ENCODE results near the gene ARL4C.

The ARL4C gene, protein sequence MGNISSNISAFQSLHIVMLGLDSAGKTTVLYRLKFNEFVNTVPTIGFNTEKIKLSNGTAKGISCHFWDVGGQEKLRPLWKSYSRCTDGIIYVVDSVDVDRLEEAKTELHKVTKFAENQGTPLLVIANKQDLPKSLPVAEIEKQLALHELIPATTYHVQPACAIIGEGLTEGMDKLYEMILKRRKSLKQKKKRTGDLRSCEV

DNA sequence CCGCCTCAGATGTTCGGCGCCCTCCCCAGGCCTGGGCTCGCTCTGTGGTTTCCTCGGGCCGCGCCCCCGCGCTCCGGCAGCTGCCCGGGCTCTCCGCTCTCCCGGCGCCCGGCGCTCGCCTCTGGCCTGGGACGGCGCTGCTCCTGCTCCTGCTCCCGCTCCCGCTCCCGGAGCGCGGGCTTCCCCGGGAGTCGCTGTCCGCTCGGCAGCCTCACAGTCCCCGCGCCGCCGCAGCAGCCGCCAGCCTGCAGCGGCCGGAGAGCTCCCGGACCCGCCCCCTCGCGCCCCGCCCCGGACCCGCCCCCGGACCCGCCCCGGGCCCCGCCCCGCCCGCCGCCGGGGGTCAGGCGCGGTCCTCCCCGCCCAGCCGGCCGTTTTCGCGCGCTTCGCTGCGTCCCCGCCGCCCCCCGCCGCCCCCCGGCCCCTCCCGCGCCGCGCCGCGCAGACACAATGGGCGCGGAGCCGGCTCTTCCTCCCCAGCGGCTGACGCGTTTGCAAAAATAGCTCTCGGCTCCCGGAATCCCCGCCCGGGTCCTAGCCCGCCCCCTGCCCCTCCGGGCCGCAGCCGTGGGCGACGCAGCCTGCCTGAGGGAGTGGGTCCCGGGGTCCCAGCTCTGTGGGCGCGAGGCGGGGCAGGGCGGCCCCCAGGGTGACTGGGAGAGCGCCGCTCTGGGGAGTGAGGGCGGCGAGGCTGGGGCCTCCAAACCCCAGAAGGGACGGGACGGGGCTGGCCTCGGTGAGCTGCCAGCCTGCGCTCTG lies at the start of gene ARL4C:
Gene ARL4C, minus strand, starts transcription at position 247 of the 759 bp plus-strand sequence. CDS start 495 bp downstream, outside the sequence.
- peak; percentile 49 for DNase-seq (ENCODE audit: low spot score)

DNA sequence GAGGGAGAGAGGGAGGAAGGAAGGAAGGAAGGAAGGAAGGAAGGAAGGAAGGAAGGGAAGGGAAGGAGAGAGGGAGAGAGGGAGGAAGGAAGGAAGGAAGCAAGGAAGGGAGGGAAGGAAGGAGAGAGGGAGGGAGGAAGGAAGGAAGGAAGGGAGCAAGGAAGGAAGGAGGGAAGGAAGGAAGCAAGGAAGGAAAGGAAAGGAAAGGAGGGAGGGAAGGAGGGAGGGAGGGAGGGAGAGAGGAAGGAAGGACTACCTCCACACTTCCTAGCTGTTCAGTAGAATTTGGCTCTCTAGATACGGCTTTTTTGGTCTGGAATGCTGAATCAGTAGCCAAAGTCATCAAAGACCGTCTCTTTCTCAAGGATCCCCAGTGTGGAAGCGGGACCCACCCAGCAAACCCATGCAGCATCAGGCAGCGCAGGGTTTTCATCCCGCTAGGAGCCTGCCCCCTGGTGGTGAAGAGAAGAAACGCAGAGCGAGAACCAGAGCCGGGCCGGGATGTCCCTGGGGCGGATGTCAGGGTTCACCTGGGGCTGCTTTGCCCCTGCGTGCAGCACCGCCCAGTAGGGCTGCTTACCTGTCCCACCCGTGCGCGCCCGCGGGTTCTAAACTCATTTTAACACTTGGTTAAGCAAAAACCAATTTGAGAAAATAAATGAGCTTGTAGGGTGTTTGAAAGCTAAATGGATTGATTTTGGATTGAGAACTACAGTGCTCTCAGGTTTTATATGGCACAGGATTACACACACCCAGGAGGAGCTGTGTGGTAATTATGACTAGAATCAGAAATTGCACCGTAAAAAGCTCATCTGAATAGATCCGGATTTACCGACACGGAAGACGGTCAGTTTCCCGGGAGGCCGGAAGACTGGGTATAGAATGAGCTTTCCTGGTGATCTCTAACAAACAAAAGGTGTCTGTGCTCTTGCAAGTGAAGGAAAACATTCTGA lies 48.1 kb upstream of the ARL4C start:
- DNase-seq (ENCODE audit: low spot score): peak; percentile 36

DNA sequence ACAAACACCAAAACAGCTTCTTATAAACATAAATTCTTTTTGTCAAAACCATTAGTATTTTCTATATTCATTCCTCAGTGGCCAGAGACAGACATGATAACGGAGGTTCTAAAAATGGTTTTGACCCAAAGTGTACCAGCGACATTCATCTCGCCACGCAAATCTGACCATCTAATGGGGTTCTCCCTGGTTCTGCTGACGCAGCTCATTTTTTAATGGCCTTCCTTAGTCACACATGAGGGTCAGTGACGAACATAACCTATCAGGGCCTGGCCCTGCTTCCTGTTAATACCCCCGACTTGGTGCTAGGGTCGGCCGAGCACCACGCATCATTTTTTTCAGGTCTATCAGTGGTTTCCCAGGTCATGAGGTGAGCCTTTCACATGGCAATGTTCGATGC lies 45.9 kb upstream of the ARL4C start:
- DNase-seq (ENCODE audit: low spot score): no peak

DNA sequence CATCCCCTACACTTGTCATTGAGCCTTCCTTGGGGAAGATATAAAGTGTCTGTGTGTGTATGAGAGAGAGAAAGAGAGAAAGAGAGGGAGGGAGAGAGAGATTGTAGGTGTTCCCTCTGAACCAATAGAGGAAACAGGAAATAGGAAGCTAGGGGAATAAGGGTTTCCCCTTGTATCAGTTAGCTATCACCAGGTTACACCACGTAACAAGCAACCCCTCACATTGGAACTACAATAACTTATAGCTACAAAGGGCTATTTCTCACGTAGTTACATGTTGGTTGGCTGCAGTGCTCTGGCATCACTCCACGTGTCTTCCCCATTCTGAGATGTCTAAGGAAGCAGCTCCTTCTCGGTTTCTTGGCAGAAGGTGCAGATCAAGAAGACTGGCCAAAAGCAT lies 41.0 kb upstream of the ARL4C start:
- no peak for DNase-seq (ENCODE audit: low spot score)

DNA sequence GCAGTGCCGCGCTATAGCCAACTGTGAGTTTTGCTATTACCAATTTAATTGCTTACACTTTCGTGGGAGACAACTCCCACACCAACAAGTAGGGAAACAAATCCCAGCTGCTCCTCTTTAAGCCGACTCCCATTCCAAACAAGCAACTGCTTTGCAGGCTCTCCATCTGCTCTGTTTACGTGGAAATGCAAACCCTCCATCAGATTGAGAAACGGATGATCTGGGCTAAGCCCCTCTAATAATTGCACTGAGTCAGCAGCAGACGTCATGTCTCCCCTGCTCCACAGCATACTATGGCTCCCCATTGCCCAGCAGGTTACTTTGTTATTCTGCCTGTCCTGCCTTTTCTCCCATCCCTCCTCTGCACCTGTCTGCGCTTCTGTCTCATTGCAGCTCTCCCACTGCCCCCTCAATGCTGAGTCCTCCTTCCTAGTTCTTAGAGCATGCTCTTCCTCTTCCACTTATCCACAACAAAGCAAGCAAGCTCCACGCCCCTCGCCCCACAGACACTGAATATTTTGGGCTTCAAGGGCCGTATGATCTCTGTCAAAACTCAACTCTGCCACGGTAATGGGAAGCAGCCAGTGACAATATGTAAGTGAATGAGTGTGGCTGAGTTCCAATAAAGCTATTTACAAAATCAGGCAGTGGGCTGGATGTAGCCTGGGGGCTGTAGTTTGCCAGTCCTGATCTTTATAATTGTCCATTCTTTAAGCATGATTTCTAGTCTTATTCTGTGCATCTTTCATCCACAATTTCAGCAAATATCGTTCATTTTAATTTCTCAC lies 39.5 kb upstream of the ARL4C start:
- DNase-seq (ENCODE audit: low spot score): no peak

DNA sequence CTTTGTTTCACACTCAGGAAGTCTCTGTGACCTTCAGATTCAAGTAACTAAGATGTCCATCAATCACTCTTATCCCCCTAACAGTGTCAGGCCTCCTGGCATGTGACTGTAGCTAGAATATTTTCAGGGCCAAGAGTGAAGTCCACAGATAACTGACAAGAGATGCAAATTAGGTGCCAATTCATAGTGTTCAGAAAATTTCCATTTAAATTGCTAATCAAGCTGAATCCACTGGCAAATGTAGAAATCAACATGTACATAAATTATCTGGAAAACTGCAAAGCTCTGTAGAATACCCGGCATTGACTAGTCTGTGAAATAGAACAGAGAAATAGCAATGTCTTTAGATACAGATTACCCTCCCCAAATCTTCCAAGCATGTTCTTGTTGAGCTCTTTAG lies 38.6 kb upstream of the ARL4C start:
- no peak for DNase-seq (ENCODE audit: low spot score)

DNA sequence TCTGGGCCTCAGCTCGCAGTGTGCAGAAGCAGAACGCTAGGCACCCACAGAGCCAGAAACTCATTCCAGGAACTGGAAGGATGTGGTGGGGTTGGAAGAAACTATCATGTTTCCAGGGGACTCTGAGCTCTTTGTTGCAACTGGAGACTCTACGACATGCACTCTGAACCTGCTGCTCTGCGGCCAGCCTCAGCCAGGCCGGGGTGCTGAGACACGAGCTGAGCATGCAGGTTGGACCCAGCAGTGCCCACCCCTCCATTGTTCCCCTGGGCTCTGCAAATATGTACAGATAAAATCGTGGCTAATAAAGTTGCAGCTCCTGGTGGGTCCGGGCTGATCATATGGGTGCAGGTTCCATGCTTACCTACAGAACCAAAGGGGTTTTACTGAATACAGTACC lies 37.6 kb upstream of the ARL4C start:
- DNase-seq (ENCODE audit: low spot score): no peak

DNA sequence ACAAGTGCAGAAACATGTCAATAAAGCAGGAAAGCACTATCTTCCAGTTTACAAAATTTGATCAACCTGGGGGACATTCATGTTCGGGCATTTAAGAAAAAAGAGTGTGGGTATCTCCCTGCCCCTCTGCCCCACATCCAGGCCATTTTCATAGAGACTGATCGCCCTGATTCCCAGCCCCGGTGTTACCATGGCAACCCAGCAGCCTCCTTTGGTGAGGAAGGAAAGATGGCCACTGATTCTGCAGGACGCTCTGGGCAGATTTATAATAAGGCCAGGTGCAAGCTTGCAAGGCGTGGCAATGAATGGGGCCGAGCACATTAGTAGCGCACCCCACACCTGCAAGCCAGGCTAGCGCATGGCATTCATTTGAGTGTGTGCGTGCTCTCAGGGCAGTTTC lies 36.7 kb upstream of the ARL4C start:
- DNase-seq (ENCODE audit: low spot score): no peak

DNA sequence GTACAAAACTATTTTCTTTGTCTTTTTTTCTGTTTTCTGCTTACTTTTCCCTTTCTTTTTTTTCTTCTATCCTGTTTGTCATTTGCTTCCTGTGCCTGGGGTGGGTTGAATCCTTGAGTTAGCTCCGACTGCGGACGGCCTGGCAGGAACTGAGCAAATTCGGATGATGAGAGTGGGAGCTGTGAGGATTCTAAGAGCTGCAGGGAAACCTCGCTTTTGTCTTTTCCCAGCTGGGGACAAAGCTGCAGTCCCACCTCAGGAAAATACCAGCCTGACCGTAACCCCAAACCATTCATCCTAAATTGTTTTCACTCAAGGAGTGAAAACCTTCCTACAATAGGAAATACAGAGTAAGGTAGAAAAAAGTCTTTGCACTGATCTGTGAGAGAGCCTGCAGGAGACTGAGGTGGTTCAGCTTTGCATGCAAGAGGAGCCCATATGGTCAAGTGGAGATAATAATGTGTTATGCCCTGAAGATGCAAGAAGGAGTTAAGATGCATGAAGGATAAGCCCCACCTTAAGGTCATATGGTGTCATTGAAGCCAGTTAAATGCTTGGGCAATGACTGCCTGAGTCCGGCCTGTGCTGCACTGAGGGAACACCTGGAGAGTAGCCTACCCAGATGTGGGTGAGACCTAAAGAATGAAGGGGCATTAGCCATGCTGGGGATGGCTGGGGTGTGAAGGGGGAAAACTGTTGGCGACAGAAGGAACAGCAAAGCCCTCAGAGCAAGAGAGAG lies 31.7 kb upstream of the ARL4C start:
- DNase-seq (ENCODE audit: low spot score): no peak

DNA sequence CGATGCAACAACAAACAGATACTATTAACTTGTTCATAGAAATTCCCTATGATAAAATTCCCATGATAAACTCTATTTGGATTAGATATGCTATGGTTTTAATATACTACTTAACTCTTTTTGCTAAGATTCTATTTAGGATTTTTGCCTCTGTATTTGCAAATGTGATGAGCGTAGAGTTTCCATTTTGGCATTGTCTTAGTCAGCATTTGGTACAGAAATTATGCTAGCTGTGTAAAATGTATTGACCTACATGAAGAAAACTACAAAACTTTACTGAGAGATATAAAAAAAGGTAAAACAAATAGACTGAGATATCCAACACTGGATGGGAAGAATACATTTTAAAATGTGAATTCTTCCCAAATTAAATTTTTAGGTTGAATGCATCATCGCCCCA lies 29.8 kb upstream of the ARL4C start:
- DNase-seq (ENCODE audit: low spot score): no peak

DNA sequence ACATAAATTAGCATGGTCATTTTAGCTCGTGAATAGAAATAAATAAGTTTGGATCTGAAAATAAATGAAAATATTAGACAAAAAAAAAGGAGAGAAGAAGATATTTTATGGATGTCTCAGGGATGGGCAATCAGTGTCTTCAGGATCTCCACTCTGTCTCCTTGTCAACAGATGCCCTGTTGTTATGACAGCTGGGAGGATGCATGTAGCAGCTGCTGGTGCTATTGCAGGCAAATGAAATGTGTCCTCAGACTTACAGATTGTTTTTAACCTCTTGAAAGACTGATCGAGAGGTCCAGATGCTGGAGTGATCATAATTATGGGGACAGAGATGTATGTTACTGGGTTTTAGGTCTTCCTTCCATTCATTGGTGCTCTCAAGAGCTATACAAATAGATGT lies 24.7 kb upstream of the ARL4C start:
- DNase-seq (ENCODE audit: low spot score): no peak

DNA sequence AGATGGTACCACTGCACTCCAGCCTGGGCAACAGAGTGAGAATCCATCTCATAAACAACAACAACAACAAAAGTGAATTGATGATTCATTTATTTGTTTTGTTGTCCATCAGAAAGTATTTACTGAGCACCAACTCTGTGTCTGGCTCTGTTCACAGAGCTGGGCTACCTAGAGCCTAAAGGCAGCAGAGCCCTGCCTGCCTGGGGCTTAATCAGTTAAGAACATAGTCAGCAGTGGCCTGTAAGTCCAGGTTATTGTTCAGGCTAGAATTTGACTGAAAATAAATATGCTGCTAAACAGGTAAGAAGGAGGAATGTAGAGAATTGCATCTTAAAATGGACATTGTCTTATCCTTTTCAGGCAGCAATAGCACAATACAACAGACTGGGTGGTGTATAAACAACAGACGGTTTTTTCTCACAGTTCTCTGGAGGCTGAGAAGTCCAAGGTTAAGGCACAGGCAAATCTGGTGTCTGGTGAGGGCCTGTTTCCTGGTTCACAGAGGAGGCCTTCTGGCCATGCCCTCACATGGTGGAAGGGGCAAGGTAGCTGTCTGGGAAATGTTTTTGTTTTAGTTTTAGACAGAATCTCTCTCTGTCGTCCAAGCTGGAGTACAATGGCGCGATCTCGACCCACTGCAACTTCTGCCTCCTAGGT lies 22.2 kb upstream of the ARL4C start:
- DNase-seq (ENCODE audit: low spot score): no peak

DNA sequence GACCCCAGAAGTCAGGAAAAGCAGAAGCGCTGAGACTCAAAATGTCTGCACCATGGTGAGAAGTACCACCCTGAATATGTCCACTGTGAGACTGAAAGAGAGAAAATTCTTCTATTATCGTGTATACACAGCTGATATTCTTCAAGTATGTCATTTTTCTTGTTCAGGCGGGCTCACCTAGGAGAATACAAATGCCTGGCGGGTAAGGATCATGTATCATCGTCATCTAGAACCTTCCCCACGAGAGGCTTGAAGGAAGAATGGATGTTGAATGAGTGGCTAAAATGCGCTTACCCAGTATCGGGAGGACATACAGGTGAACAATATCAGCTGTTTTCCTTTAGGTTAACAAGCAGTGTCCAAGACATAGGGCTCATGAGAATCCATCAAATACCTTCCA lies 21.1 kb upstream of the ARL4C start:
- DNase-seq (ENCODE audit: low spot score): no peak

DNA sequence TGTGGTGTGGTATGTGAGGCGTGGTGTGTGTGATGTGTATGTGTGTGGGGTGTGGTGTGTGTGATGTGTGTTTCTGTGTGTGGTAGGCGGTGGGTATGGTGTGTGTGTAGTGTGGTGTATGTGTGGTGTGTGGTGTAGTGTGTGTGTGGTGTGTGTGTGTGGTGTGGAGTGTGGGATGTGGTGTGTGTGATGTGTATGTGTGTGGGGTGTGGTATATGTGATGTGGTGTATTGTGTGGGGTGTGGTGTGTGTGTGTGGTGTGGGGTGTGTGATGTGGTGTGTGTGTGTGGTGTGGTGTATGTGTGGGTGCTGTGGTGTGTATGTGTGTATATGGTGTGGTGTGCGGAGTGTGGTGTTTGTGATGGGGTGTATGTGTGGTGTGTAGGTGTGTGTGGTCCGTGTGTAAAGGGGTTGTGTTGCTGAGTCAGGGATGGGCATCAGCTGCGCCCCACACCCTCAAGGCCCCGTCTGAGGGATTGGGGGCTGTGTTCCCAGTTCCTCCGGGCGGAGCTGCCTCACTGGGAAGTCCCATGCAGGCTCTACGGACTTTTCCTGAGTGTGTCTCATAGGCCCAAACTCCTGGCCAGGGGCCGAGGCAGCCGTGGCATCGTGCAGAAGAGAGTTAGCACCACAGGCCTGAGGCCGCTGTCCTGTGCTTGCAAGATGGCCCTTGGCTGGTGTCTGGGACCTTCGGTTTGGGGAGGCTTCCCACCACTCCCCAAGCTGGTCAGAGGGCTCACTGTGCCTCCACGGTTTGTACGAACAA lies 18.2 kb upstream of the ARL4C start:
- no peak for DNase-seq (ENCODE audit: low spot score)

DNA sequence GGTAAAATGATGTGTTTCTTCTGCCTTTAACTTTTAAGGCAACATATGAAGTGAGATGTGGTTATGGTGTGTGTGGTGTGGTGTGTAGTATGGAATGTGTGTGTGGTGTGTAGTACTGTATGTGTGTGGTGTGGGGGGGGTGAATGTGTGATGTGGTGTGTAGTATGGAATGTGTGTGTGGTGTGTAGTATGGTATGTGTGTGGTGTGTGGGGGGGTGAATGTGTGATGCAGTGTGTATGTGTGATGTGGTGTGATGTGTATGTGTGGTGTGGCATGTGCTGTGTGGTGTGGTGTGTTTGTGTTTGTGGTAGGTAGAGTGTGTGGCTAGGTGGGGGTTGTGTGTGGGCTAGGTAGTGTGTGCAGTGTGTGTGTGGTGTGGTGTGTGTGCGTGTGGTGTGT lies 17.2 kb upstream of the ARL4C start:
- no peak for DNase-seq (ENCODE audit: low spot score)

DNA sequence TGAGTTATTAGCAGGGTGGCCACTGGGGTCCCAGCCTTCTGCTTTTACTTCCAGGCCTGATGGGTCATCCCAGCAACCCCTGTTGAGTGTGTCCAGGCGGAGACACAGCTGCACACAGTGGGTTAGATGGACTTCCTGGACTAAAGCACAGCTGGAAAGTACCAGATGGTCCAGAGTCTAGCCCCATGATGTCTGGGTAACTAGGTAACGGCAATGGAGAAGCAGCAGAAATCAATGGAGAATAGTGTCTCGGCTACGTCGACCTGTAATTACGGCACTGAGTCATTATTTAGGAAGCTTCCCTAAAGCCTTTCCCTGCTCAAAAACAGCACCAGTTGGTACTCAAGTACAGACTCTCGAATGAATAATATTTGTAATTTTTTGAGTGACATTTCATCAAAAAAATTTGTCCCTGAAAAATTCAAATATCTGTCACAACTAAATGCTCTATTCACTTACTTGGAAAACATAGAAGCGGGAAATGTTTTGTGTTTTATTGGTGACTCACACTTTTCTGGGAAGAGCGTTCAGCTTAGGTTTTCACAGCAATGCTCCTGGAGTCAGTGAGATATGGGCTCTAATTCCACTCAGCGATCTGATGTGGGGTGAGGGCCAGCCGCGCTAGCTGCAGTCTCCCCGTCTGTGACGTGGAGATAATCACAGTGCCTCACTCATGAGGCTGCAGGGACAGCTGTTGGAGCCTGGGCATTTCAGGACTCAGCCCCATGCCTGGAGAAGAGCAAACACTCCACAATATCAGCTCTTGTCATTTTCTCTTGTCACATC lies 16.2 kb upstream of the ARL4C start:
- DNase-seq (ENCODE audit: low spot score): no peak

DNA sequence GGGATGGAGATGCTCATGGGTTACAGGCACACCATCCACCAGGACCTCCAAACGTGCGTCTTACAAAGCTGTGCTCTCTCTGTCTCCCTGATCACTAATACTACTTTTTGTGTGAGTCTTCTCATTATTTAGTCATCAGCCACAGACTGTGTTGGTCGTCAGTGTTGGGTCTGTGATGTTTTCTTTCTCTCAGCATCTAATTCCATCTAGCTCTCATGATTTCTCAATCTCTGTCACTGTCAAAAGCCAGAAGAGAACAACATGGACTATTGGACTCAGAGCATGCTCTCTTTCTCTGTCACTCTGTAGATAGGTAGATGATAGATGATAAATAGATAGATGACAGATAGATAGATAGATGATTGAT lies 6.0 kb upstream of the ARL4C start:
- no peak for DNase-seq (ENCODE audit: low spot score)

DNA sequence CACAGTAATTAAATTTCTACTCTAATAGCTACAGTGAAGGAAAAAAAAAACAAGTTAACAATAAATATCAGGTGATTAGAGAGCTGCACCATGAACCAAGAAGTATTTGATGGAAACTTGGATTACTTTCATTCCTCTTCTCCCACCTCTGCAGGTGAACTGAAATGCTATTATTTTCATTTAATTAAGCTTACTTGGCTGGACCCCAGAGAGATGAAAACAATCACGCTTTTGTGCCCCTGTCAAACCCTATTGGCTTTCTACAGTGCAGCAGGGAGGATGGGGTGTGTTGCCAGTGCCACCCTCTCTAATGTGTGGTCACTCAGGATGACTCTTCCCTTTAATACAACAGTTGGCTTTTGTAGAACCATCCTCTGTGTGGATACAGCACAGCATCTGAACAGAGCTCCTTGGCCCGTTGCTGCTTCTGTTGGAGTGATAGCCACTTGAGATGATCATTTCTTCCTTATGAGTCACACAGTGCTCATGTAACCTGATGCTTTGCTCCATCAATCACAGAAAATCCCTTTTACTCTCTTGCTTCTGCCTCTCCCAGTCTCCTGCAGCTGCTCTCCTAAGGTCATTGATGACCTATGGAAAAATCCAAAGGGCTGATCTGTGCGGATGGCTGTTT lies 5.5 kb upstream of the ARL4C start:
- peak; percentile 62 for DNase-seq (ENCODE audit: low spot score)
